ENCODE measurements around the gene LILRB2. TPM values are rescaled to one million over a fixed set of nuclear protein-coding genes. Genes with fewer than 3 reads are reported as not detected.

The LILRB2 gene
- total RNA-seq, 1 experiment from 2014 or later, result not detected

DNA sequence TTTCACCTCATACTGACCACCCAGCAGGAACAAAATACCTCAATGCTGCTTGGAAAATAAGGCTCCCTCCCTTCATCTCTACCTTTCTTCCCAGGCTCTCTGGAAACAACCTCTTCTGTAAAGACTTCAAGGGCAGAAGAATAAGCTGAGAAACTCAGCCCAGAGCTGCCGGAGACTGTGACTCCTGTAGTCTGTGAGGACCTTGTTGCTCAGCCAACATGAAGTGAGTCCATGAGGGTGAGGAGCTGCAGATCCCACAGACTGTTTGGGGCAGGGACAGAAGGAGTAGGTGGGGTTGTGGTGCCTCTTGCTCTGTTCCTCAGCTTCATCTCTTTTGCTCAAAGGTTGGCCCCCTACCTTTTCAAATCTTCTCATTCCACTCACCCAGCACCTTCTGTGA lies 24.2 kb upstream of the LILRB2 start:
- Histone ChIP-seq H3K79me1 (ENCODE audit: insufficient read depth, low read depth, low read length, poor library complexity, severe bottlenecking) (no peaks in the 10 kb centered on the region), H2BK12ac (ENCODE audit: insufficient read length, low read depth, low read length) (no peak overlapping the region), H3K4me1 (ENCODE audit: insufficient read depth, low read length) (no peaks in the 10 kb centered on the region), H2BK20ac (ENCODE audit: low read depth, low read length, poor library complexity, severe bottlenecking) (no peak overlapping the region), H2BK5ac (ENCODE audit: insufficient read length, low read length) (no peak overlapping the region), H3K79me2 (ENCODE audit: insufficient read depth, low read length) (no peaks in the 10 kb centered on the region), H3T11ph (ENCODE audit: low read length) (no peak overlapping the region), H3K56ac (ENCODE audit: insufficient read length, low read depth, low read length) (no peak overlapping the region), H2BK15ac (ENCODE audit: low read depth, low read length) (no peak overlapping the region), H4K91ac (ENCODE audit: insufficient read length, low read depth, low read length) (no peak overlapping the region), H2AFZ (ENCODE audit: low read length) (no peak overlapping the region), H3K4me2 (ENCODE audit: insufficient read depth, insufficient read length, low read length) (no peak overlapping the region), H3K9me3 (ENCODE audit: control insufficient read depth, low read depth, low read length) (no peaks in the 10 kb centered on the region), H2BK120ac (ENCODE audit: low read depth, low read length, poor library complexity, severe bottlenecking) (no peak overlapping the region), H4K20me1 (ENCODE audit: control insufficient read depth, insufficient read depth, insufficient read length) (no peaks in the 10 kb centered on the region), H2AK5ac (ENCODE audit: insufficient read length, low read length) (no peak overlapping the region), H3K23me2 (ENCODE audit: insufficient read length, low read depth, low read length, poor library complexity, severe bottlenecking) (no peaks in the 10 kb centered on the region), H3K18ac (ENCODE audit: insufficient read length, low read depth, low read length) (no peak overlapping the region), H4K5ac (ENCODE audit: insufficient read length, low read depth, low read length) (no peak overlapping the region), H3K4ac (ENCODE audit: low read depth, low read length) (no peak overlapping the region), H3K14ac (ENCODE audit: insufficient read depth, low read length) (no peak overlapping the region), H3K27me3 (ENCODE audit: insufficient read depth, low read length) (no peaks in the 10 kb centered on the region), H3K9ac (ENCODE audit: extremely low read depth, insufficient read length, low read length) (no peak overlapping the region), H3K27ac (ENCODE audit: insufficient read length, low read depth, low read length) (no peak overlapping the region), H3K23ac (ENCODE audit: insufficient read length, low read depth, low read length) (no peak overlapping the region), H4K8ac (replicated peaks; ENCODE audit: insufficient read length, low read depth, low read length) (no peak overlapping the region)
- H3K9me3 Mint-ChIP-seq, result peaks cover 5 to 76% of the 10 kb centered on the region in 2 experiments; a peak in 4 of 5 replicates
- H3K36me3 Mint-ChIP-seq (ENCODE audit: insufficient read depth in 1 of 3, low read depth in 3 of 3), result no peaks in the 10 kb centered on the region
- H3K27ac Mint-ChIP-seq, result no peak overlapping the region
- WGBS (ENCODE audit: extremely low coverage, insufficient read length, low lambda C conversion rate), result no CpG with 5 or more reads among the region's 1 CpG
- TF ChIP-seq, protein P1, sequence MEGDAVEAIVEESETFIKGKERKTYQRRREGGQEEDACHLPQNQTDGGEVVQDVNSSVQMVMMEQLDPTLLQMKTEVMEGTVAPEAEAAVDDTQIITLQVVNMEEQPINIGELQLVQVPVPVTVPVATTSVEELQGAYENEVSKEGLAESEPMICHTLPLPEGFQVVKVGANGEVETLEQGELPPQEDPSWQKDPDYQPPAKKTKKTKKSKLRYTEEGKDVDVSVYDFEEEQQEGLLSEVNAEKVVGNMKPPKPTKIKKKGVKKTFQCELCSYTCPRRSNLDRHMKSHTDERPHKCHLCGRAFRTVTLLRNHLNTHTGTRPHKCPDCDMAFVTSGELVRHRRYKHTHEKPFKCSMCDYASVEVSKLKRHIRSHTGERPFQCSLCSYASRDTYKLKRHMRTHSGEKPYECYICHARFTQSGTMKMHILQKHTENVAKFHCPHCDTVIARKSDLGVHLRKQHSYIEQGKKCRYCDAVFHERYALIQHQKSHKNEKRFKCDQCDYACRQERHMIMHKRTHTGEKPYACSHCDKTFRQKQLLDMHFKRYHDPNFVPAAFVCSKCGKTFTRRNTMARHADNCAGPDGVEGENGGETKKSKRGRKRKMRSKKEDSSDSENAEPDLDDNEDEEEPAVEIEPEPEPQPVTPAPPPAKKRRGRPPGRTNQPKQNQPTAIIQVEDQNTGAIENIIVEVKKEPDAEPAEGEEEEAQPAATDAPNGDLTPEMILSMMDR (conservative IDR thresholded peaks at IDR 0.05), result no peak
- no peak overlapping the region for H3K4me3 Mint-ChIP-seq
- peaks cover 65% of the 10 kb centered on the region for H3K27me3 Mint-ChIP-seq (ENCODE audit: low read depth)
- no peak for DNase-seq
- no peaks in the 10 kb centered on the region for H3K4me1 Mint-ChIP-seq
